Natural killer cell (primary cell): ENCODE measurements around the gene CSNK1G2. TPM values are rescaled to one million over a fixed set of nuclear protein-coding genes. Genes with fewer than 3 reads are reported as not detected.

ENCODE experiments used
- ATAC-seq, 3 donors: fragments of 150-1000 bp in 2 of 3; fragments of 200-7000 bp in 1 of 3; cut with Tn5 transposase; 1 replicate in 1 of 3; 2 replicates in 2 of 3; pipeline ENCODE4 v1.10.0; 2021; ENCODE audit warnings: mild to moderate bottlenecking in 2 of 3, moderate library complexity in 2 of 3
- DNase-seq, 2 donors: peaks; one replicate each; pipeline versions ENCODE4 v3.0.0 to v3.0.0-alpha.2; 2013 to 2021; ENCODE audit warnings: mixed read lengths in 1 of 2
- H3K27ac ChIP-seq: one replicate; pipeline ENCODE4 v1.5.1; 2013; ENCODE audit warnings: mild to moderate bottlenecking, low read length
- H3K27me3 ChIP-seq: one replicate; pipeline ENCODE4 v1.6.1; 2013; ENCODE audit warnings: low read length; ENCODE audit not compliant: control insufficient read depth, insufficient read depth
- H3K36me3 ChIP-seq: one replicate; pipeline ENCODE4 v1.6.1; 2013; ENCODE audit warnings: low read length; ENCODE audit not compliant: control insufficient read depth, insufficient read depth
- H3K4me1 ChIP-seq: one replicate; pipeline ENCODE4 v1.6.1; 2013; ENCODE audit warnings: low read length; ENCODE audit not compliant: control insufficient read depth, insufficient read depth
- H3K4me3 ChIP-seq: one replicate; pipeline ENCODE4 v1.5.1; 2013; ENCODE audit warnings: low read length
- H3K9me3 ChIP-seq: one replicate; pipeline ENCODE4 v1.6.1; 2013; ENCODE audit warnings: low read length; ENCODE audit not compliant: control insufficient read depth, insufficient read depth
- H3K27ac Mint-ChIP-seq, 2 donors: one replicate each; pipeline ENCODE4 v1.8.0; 2022; ENCODE audit warnings: mild to moderate bottlenecking in 2 of 2, mixed read lengths in 2 of 2, moderate library complexity in 1 of 2
- H3K27me3 Mint-ChIP-seq, 2 donors: one replicate each; pipeline ENCODE4 v1.8.0; 2022; ENCODE audit warnings: low read depth in 2 of 2, mixed read lengths in 2 of 2
- H3K36me3 Mint-ChIP-seq: one replicate; pipeline ENCODE4 v1.8.0; 2022; ENCODE audit warnings: mixed read lengths
- H3K4me1 Mint-ChIP-seq, 2 donors: one replicate each; pipeline ENCODE4 v1.8.0; 2022; ENCODE audit warnings: mixed read lengths in 2 of 2
- H3K4me3 Mint-ChIP-seq: one replicate; pipeline ENCODE4 v1.8.0; 2022; ENCODE audit warnings: mild to moderate bottlenecking, moderate library complexity, mixed read lengths
- H3K9me3 Mint-ChIP-seq, 2 donors: one replicate each; pipeline ENCODE4 v1.8.0; 2022; ENCODE audit warnings: mixed read lengths in 2 of 2
- WGBS: methylation state at CpG from one replicate; pipeline ENCODE4 v1.1.7; 2013; ENCODE audit warnings: missing lambda C conversion rate; ENCODE audit not compliant: insufficient coverage; 5-methylcytosine and 5-hydroxymethylcytosine counted together
- intact Hi-C: fragments of 100-400 bp; cut with micrococcal nuclease; formaldehyde crosslinking; loops from one replicate; pipeline ENCODE4 v1.14.2; 2022
- total RNA-seq, 4 donors: library from RNA; stranded (reverse); fragments of 120-200 nt in 1 of 4; gene quantifications; one replicate each; pipeline versions ENCODE4 v1.2.3 to v1.2.4, GENCODE V29; 2013 to 2022
- TF ChIP-seq, protein P1 (sequence below): fragments of 200-600 bp; IDR thresholded peaks from one replicate; pipeline ENCODE4 v1.8.0; 2022; ENCODE audit warnings: antibody characterized with exemption

Gene CSNK1G2
- total RNA-seq, 3 donors from 2014 or later (not counting 1 experiment from before 2014, with no cell fraction given) = 138 to 143 (median 139) TPM

DNA sequence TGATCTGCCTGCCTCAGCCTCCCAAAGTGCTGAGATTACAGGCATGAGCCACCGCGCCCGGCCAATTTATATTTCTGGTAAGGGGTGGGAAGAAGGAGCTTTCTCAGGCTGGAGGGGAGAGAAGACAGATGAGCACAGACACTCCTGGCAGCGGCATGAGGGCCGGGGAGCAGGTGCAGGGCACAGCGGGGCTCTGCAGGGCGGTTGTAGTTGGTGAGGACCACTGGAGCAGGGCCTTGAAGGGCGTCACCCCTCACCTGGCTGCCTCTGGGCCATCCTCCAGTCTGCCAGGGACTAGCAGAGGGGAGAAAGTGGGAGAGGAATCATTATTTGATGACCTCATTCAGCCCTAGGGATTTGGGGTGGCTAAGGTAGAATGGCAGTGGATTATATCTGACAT, 8.6 kb upstream of the CSNK1G2 start:
- Histone ChIP-seq H3K9me3 (no peaks in the 10 kb centered on the region), H3K27ac (peak overlapping the region; percentile 58), H3K4me1 (peaks cover 32% of the 10 kb centered on the region), H3K27me3 (no peaks in the 10 kb centered on the region), H3K36me3 (no peaks in the 10 kb centered on the region), H3K4me3 (no peak overlapping the region)
- no peaks in the 10 kb centered on the region for H3K9me3 Mint-ChIP-seq
- H3K36me3 Mint-ChIP-seq = no peaks in the 10 kb centered on the region
- no peak overlapping the region for H3K4me3 Mint-ChIP-seq
- H3K27me3 Mint-ChIP-seq = peaks cover 0 to 3% of the 10 kb centered on the region in 2 donors
- H3K27ac Mint-ChIP-seq = no peak overlapping the region
- H3K4me1 Mint-ChIP-seq = peaks cover 13 to 42% of the 10 kb centered on the region in 2 donors
- intact Hi-C loops = no loop called here
- TF ChIP-seq, protein P1, sequence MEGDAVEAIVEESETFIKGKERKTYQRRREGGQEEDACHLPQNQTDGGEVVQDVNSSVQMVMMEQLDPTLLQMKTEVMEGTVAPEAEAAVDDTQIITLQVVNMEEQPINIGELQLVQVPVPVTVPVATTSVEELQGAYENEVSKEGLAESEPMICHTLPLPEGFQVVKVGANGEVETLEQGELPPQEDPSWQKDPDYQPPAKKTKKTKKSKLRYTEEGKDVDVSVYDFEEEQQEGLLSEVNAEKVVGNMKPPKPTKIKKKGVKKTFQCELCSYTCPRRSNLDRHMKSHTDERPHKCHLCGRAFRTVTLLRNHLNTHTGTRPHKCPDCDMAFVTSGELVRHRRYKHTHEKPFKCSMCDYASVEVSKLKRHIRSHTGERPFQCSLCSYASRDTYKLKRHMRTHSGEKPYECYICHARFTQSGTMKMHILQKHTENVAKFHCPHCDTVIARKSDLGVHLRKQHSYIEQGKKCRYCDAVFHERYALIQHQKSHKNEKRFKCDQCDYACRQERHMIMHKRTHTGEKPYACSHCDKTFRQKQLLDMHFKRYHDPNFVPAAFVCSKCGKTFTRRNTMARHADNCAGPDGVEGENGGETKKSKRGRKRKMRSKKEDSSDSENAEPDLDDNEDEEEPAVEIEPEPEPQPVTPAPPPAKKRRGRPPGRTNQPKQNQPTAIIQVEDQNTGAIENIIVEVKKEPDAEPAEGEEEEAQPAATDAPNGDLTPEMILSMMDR = no peak
- ATAC-seq (no peak), DNase-seq (no peak)
- WGBS = 84% methylated on average over 8 of the region's 8 CpGs

- no peak overlapping the region for H3K27ac Mint-ChIP-seq
- intact Hi-C loops = no loop called here
- TF ChIP-seq, protein P1 = no peak
- H3K27me3 ChIP-seq = no peaks in the 10 kb centered on the region
- H3K4me3 Mint-ChIP-seq = no peak overlapping the region
- H3K4me3 ChIP-seq = no peak overlapping the region
- H3K4me1 Mint-ChIP-seq = peaks cover 5 to 34% of the 10 kb centered on the region in 2 donors
- H3K9me3 Mint-ChIP-seq = no peaks in the 10 kb centered on the region
- 42% methylated on average over 7 of the region's 7 CpGs for WGBS
- DNase-seq = no peak
- peak overlapping the region; percentile 58 for H3K27ac ChIP-seq
- H3K27me3 Mint-ChIP-seq = peaks cover 0 to 3% of the 10 kb centered on the region in 2 donors
- no peak for ATAC-seq
- peaks cover 26% of the 10 kb centered on the region for H3K4me1 ChIP-seq
- H3K9me3 ChIP-seq = no peaks in the 10 kb centered on the region
- H3K36me3 Mint-ChIP-seq = no peaks in the 10 kb centered on the region
- no peaks in the 10 kb centered on the region for H3K36me3 ChIP-seq
These were observed 7.7 kb upstream of the CSNK1G2 start for GRCh38 chr19:1933244-1933643.

GRCh38 chr19:1933942-1934341, 7.0 kb upstream of the CSNK1G2 start:
- Mint-ChIP-seq H3K27ac (no peak overlapping the region), H3K4me3 (no peak overlapping the region), H3K36me3 (no peaks in the 10 kb centered on the region), H3K4me1 (peaks cover 5 to 34% of the 10 kb centered on the region in 2 donors), H3K9me3 (no peaks in the 10 kb centered on the region), H3K27me3 (peaks cover 0 to 3% of the 10 kb centered on the region in 2 donors)
- Histone ChIP-seq H3K27me3 (no peaks in the 10 kb centered on the region), H3K4me1 (peaks cover 28% of the 10 kb centered on the region), H3K9me3 (no peaks in the 10 kb centered on the region), H3K4me3 (no peak overlapping the region), H3K36me3 (no peaks in the 10 kb centered on the region), H3K27ac (no peak overlapping the region)
- TF ChIP-seq, protein P1 = no peak
- DNase-seq = no peak
- no peak for ATAC-seq
- intact Hi-C loops = no loop called here
- 95% methylated on average over 8 of the region's 8 CpGs for WGBS
